KG1 (cell line): Measurements from ENCODE around the gene RPL36.
"Not testable (repeated sequence)": the region's sequence is repeated elsewhere in the genome, so short reads cannot be mapped to it uniquely, and the experiment has no call there.

ENCODE experiments used
- DNase-seq: peaks from one replicate; lab custom pipeline; 2025; lab: John Stamatoyannopoulos, UW

Gene RPL36

DNA sequence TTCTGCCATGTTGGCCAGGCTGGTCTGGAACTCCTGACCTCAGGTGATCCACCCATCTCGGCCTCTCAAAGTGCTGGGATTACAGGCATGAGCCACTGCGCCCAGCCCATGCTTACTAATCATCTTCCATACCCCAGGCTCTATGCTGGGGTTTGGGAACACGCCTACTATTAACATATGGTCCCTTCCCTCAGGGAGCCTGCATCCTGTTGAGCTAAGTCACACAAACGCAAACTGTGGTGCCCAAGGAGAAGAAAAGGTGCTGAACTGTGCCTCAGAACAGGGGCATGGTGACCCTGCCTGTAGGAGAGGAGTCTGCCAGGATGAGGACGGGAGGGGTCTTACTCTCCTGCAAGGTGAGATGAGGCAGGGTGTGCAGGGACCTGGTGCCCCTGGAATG is 15.4 kb upstream of the RPL36 start:
- DNase-seq: no peak

DNA sequence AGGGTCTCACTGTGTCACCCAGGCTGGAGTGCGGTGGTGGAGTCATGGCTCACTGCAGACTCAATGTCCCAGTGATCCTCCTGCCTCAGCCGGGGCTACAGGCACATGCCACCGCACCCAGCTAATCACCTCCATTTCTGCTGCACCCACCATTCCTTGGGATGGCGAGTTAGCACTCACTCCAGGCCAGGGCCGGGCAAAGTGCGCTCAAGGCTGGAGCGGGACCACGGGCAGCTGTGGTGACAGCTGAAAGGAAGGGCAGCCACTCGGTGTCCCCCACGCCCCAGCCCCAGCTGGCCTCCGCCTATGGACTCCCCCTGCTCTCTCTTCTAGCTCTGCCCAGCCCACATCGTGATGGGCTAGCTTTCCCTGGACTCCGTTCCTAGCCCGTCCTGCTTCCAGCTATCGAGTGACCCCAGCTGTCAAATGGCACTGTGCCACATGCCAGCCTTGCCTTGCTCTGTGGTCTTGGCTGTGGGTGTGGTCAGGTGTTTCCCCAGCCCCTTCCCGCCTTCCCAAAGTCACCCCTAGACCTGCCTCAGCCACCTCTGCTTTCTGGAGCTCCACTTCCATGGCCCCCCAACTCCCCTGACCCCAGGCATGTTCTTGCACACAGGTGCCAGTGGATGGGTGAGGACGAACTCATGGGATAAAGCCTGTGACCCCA is 13.9 kb upstream of the RPL36 start:
- no peak for DNase-seq

DNA sequence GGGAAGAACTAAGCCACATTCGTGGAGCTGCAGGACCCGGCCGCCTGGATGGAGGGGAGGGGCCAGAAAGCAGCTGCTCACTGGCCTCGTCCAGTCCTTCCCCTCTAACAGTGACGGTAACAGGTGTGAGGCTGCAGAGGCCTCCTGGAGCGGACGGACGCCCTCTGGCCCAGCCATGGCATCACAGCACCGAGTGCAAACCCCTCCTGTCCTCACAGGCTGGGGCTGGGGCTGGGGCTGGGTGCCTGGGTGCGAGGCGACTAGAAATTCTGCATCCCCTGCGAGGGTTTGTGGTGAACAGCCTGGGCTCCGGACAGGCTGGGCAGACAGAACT is 13.4 kb upstream of the RPL36 start:
- DNase-seq: no peak

DNA sequence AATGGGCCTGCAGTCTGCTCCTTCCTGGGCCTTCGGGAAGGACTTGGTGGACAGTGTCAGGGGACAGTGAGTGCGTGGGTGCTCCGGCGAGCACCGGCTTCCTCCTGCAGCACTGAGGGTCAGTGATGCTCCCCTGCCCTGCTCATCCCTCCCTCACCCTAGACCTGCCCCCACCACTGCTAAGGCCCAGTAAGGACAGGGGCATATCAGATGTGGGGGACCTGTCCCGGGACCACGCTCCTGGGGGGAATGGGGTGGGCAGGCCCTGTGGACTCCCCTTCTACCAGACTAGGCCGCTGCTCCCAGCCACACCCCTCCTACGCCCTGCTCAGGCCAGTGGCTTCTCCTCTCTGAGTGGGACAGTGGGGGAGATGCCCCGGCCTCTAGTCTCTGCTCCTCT is 13.0 kb upstream of the RPL36 start:
- DNase-seq: no peak

DNA sequence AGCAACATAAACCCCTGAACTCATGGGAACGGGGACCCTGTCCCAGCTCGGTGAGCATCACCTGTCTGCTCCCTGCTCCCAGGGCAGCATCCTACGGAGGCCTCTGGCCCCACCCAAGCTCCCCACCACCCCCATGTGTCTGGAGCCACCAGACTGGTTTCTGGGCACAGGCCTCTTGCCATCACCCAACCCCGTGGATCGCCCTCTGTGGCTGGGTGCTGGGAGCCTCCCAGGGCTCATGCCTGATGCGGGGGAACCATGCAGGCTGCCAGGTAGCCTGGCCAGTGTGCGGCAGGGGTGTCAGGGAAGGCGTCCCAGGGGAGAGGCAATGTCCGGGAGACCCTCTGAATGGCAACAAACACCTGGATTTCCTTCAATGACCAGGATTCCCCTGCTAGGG is 12.5 kb upstream of the RPL36 start:
- no peak for DNase-seq

DNA sequence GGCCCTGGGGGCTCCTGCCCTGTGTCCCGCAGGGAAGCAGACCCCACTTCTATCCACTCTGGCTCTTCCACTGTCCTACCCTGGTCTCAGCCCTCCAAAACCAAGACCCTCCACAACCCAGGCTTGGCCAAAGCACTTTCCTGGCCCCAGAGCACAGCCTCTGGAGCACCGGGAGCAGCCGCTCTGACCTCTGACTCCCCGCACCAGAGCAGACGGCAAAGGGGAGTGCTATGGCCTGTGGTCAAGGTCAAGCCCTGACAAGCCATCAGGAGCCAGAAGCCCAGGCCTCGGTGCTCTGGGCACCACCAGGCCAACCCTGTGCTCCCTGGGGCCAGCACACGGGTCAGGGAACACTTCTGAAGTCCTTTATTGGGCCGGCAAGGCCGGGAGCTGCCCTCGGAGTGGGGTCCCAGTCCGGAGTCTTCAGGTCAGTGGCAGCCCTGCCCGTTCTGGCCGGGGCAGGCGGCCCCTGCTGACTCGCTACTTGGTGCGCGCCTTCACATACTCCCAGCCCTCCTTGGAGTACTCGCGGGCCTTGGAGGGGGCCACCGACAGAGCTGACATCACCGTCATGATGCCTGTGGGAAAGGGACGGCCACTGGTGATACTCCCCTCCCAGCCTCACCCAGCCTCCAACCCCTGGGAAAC is 11.9 kb upstream of the RPL36 start:
- no peak for DNase-seq

DNA sequence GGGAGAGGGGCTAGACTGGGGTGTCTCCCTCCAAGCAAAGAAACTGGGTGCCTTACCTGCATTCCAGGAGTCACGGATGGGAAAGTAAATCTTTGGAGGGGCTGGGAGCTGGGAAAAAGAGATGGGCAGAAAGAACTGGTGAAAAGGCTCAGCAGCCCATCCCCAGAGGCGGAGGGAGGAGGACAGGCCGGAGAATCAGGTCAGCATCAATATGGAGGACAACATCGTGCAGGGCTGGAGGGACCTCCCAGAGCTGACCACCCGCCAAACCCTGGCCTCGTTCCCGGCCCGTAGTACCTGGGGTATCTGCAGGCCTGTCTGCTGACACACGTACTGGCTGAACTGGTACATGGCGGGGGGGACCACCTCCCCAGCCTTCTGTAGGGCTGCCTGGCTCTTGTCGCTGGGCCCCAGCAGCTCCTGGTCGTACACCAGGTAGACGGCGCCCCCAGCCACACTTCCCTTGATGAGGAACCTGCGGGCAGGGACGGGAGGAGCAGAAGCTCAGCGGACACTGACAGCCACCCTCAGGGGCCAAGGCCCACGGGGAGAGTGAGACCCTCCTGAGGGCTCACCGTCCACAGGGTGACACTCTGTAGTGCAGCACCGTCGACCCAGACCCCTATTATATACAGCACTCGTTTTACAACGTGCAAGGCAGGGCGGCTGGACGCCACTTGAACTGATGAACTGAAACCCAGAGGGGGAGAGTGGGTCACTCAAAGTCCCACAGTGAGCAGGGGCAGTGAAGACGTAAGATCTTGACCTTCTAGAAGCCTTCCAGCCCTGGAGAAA is 10.6 kb upstream of the RPL36 start:
- no peak for DNase-seq

DNA sequence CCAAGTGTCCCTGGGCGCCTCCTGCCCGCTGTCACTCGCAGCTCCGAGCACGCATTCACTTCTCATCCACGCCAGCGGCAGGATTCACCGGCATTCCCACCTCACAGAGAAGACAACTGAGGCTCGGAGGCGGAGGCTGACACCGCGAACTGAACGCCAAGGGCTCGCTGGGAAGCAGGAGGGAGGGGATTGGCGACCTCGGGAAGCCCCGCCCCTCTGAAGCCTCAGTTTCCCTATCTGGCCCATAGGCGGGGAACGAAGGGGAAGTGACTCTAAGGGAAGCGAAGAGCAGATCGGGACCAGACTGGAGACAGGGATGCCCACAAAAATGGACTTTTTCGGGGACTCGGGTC is 10.0 kb upstream of the RPL36 start:
- no peak for DNase-seq

DNA sequence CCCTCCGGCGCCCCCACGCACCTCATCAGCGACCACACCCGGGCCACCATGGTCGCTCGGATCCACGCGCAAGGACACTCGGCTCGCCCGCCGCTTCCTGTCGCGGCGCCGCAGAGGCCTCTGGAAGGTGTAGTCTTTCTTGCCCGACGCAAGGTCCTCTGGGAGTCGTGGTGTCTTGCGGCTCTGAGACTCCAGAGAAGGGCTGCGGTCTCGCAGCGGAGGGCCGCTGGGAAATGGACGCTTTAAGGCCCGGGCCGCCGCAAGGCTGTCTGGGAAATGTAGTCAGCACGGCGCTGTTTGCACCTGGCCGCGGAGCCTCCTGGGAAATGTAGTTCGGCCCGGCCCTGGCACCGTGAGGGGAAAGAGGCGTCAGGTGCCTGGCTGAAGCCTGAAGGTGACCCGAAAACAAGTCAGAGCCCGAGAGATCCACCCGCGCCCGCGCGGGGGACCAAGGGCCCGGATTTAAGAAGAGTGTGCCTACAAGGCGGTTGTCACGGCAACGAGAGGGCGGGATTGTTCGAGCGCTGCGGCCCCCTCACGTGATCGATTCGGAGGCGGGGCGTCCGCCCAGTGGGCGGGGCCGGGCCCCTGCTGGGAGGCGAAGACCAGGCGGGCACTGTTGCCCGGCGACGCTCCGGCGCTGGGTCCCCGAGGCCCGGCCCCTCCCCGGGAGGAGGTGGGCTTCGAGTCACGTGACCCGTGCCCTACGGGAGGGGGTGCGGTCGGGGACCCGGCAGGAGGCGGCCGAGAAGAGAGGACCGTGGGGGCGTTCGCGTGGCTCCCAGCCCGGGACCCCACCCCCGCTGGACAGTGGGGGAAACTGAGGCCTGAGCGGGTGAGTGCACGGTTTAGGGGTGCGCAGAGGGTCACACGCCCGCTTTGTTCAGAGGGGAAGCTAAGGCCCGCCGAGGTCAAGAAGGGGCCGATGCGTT is 9.4 kb upstream of the RPL36 start, which contains the start of the genes HSD11B1L and MICOS13:
Gene HSD11B1L (plus strand): TSS at position 591 of the 932 bp plus-strand sequence. CDS start 3,806 bp downstream, outside the sequence.
Gene MICOS13 (minus strand): TSS at position 80 of the 932 bp plus-strand sequence. CDS start 30 bp downstream, at position 50.
- peak; percentile 94 for DNase-seq

DNA sequence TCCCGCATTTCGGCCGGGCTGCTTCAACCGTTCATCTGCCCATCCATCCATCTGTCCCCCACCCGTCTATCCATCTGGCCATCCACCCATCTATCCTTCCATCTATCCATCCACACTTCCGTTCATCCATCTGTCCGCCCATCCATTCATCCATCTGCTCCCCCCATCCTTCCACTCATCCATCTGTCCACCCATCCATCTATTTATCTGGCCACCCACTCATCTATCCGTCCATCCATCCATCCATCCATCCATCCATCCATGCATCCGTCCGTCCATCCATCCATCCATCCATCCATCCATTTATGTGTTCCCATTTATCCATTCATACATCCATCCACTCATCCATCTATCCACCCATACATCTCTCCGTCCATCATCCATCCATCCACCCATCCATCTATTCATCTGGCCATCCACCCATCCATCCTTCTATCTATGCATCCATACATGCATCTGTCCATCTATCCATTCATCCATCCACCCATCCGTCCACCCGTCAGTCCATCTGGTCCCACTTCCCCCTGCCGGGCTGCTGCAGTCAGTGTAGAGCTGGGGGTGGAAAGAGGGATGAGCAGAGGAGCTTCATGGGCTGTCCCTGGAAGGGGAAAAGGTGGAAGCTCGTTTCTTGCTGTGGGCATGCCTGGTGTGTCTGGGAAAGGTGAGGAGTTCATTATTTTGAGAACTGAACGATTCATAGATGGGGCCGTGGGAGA is 8.5 kb upstream of the RPL36 start:
- no peak for DNase-seq

DNA sequence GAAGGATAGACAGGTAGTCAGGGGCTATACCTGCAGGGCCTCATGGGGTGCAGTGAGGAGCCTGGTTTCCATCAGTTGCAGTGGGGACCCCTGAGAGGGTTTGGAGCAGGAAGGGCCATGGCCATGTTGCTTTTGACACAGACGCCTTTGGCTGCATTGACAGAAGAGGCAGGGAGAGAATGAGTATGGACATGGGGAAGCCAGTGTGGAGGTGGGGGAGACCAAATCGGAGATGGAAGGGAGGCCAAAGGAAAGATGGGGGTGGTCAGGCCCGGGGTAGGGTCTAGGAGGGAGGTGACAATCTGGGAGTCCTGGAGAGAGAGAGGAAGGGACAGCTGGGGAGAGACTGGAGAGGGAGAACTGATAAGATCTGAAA is 8.0 kb upstream of the RPL36 start:
- DNase-seq: no peak

DNA sequence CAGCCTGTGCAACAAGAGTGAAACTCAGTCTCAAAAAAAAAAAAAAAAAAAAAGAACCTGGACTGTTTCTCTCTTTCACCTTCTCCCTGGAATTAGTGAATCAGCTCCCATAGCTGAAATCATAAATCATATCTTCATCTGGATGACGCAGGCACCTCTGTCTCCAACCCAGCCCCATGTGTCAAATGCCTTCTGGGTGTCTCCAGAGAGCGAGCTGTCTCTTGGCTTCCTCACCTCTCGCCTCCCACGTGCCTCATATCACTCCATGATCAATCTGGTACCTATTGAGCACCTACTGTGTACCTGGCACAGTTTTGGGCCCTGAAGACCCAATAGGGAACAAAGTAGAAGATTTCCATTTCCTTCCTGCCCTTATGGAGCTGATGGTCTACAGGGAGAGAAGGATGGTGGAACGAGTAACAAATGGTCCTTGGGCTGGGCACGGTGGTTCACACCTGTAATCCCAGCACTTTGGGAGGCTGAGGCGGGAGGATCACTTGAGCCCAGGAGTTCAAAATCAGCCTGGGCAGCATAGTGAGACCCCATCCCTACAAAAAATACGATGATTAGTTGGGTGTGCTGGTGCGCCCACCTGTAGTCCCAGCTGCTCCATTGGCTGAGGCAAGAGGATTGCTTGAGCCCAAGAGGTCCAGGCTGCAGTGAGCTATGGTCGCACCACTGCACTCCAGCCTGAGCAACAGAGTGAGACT is 6.8 kb upstream of the RPL36 start:
- DNase-seq: no peak

DNA sequence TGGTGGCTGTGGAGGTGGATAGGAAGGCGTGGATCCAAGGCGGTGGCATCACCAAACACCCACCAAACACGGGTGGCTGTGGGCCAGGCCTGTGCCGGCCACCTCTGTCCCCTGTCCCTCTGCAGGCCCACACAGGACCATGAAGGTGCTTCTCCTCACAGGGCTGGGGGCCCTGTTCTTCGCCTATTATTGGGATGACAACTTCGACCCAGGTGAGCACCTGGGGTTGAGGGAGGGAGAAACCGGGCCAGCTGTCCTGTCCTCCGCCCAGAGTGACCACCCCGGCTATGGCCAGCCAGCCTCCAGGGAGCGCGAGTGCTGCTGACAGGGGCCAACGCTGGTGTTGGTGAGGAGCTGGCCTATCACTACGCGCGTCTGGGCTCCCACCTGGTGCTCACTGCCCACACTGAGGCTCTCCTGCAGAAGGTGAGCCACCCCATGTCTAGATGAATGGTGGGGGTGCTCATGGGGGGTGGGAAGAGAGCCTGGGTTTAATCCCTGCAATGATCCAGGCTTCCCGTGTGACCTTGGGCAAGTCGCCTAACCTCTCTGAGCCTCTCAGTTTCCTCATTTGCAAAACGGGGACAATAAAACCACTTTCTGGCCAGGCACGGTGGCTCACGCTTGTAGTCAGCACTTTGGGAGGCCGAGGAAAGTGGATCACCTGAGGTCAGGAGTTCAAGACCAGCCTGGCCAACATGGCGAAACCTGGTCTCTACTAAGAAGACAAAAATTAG is 5.2 kb upstream of the RPL36 start:
- DNase-seq: no peak

DNA sequence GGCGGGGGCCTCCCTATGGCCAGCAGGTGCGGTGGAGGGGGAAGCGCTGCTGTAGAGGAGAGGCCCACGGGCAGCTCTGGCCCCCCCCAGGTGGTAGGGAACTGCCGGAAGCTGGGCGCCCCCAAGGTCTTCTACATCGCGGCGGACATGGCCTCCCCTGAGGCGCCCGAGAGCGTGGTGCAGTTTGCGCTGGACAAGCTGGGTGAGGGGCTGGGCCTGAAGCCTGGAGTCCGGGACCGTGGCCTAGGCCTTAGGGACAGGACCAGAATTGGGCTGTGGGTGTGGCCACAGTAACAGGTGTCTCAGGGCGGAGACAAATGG is 3.8 kb upstream of the RPL36 start:
- no peak for DNase-seq

DNA sequence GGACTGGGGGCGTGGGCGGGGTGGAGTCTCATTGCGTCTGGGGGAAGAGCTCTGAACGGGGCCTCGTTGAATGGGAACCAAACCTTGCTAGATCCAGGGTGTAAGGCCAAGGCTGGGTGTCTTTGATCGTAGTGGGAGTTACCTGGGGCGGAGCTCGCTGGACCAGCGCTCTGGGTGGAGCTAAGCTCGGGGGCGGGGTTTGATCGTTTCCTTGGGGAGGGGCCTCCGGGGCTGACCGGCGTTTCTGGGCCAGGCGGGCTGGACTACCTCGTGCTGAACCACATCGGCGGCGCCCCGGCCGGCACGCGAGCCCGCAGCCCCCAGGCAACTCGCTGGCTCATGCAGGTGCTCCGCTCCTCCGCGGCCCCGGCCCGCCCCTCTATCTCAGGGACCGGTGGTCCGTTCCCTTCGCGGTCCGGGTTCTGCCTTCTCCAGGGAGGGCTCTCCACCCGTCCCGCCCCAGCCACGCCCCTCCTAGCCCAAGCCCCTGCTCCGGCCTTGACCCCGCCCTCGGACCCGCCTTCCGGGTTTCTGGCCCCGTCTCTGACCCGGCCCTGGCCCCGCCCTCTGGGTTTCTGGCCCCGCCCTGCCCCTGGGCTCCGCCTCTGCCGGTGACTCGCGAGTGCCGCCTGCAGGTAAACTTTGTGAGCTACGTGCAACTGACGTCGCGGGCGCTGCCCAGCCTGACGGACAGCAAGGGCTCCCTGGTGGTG is 3.3 kb upstream of the RPL36 start:
- peak; percentile 84 for DNase-seq

DNA sequence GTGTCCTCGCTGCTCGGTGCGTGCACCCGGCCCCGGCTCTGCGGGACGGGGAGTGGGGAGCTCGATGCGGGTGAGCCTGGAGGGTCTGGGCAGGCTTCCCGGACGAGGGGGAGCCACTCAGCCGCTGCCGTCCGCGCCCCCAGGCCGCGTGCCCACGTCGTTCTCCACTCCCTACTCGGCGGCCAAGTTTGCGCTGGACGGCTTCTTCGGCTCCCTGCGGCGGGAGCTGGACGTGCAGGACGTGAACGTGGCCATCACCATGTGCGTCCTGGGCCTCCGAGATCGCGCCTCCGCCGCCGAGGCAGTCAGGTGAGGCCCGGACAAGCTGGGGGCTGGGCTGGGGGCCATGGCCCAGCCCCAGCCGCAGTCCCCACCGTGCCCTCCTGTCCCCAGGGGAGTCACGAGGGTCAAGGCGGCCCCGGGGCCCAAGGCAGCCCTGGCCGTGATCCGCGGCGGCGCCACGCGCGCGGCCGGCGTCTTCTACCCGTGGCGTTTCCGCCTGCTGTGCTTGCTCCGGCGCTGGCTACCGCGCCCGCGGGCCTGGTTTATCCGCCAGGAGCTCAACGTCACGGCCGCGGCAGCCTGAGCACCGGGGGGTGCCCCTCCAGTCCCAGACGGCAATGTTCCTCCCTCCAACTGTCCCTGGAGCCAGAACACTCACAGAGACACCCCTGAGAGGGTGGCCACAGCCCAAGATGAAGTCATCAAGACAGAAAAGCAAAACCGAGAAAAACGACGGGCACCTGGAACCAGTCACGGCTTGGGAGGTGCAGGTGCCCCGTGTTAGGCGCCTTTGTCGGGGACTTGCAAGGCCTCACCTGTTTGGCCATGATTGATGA is 2.5 kb upstream of the RPL36 start:
- no peak for DNase-seq

DNA sequence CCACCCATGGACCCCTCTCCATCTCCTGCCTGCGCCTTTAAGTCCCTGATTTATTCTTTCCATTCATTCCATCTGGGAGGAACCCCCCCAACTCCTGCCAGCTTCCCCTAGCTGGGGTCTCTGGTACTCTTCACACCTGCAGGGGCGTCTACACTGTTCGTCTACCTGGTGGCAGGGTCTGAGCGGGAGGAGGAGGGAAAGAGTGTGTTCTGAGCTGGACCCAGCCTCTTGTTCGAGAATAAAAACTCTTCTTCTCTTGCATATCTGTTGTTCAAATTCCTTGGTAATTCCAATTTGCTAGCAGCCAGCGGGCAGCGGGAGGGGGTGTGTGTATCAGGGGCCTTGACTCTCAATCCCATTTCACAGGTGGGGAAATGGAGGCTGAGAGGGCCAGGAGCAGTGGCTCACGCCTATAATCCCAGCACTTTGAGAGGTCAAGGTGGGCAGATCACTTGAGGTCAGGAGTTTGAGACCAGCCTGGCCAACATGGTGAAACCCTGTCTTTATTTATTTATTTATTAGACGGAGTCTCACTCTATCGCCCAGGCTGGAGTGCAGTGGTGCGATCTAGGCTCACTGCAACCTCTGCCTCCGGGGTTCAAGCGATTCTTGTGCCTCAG is 1.7 kb upstream of the RPL36 start:
- DNase-seq: not testable (repeated sequence)
